Skin epidermis (tissue), 12 donors: ENCODE results near the gene THUMPD2.

Experiments
- H3K27ac ChIP-seq, 21 experiments: fragments of 200-600 bp; sonication (generic) in 11 of 21; one replicate each; pipeline ENCODE4 v1.5.0; 2020; ENCODE audit warnings: mild to moderate bottlenecking in 3 of 21, inconsistent platforms in 2 of 21, moderate library complexity in 2 of 21
- H3K4me3 ChIP-seq, 7 experiments: fragments of 200-600 bp; sonication (generic) in 2 of 7; one replicate each; pipeline ENCODE4 v1.5.0; 2020; ENCODE audit warnings: inconsistent platforms in 2 of 7, mild to moderate bottlenecking in 2 of 7, moderate library complexity in 1 of 7

The THUMPD2 gene

GRCh38 chr2:39689876-39690275 lies 89.2 kb downstream of the THUMPD2 start:
- Histone ChIP-seq H3K4me3 (no peak overlapping the region), H3K27ac (no peak overlapping the region)

DNA sequence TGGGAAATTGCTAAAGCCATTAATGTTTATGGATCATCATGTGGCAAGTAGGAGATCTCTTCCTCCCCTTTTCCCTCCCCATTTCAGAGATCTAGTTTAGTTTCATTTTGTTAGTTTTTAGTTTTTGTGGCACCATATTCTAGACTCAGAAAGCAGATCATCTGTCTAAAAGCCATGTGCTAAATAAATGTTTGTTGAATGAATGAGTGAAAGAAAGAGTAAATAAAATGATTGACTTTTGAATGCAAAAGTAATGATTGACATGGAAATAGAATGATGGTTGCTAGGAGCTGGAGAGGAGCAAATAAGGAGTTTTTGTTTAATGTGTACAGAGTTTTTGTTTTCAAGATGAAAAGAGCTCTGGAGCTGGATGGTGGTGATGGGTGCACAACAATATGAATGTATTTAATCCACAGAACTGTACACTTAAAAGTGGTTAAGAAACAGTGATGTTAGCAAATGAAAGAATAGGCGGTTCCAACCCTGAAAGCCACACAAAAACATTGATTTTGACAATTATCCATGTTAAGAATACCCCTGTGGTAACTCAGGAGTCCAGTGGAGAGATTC lies 89.7 kb downstream of the THUMPD2 start:
- Histone ChIP-seq H3K27ac (no peak overlapping the region), H3K4me3 (no peak overlapping the region)

DNA sequence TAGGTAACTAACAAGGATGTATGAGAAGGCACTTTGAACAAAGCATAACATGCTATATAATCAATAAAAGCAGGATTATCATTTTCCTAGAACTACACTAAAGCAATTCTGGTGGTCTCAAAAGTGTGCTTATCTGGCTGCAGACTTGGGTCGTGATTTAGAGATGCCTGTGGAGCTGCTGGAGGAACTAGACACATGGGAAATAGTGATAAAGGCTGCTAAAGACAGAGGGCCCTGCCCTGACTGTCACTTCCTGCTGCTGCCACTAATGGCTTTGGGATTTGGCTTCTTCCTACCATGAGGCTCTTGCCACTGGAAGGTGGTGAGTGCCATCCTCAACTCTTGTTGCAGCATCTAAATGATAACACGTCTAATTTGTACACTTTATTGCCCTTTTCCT lies 90.9 kb downstream of the THUMPD2 start:
- no peak overlapping the region for H3K4me3 ChIP-seq
- no peak overlapping the region for H3K27ac ChIP-seq

GRCh38 chr2:39686456-39686855 lies 92.6 kb downstream of the THUMPD2 start:
- H3K4me3 ChIP-seq, result no peak overlapping the region
- H3K27ac ChIP-seq, result no peak overlapping the region
